Measurements from ENCODE around the gene CREG2.

DNA sequence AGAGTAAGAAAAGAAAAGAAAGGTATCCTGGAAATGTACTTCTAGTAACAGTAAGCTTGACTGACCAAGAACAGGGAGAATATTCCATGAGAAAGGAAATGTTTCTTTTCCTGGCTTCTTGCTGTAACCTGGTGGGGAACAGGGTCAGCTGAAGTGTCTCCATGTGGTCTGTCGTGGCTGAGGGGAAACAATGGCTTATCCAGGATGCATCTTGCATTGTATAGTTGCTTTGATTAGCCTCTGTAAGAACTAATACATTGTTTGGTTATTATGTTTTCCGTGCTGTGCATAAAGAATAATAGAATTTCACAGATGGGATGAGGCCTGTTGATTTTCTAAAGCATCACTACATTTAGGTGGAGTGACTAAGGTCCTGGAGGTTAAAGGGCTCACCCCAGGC, 4.9 kb downstream of the CREG2 start:
- TF ChIP-seq, protein P1, sequence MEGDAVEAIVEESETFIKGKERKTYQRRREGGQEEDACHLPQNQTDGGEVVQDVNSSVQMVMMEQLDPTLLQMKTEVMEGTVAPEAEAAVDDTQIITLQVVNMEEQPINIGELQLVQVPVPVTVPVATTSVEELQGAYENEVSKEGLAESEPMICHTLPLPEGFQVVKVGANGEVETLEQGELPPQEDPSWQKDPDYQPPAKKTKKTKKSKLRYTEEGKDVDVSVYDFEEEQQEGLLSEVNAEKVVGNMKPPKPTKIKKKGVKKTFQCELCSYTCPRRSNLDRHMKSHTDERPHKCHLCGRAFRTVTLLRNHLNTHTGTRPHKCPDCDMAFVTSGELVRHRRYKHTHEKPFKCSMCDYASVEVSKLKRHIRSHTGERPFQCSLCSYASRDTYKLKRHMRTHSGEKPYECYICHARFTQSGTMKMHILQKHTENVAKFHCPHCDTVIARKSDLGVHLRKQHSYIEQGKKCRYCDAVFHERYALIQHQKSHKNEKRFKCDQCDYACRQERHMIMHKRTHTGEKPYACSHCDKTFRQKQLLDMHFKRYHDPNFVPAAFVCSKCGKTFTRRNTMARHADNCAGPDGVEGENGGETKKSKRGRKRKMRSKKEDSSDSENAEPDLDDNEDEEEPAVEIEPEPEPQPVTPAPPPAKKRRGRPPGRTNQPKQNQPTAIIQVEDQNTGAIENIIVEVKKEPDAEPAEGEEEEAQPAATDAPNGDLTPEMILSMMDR (IDR thresholded peaks at IDR 0.05), result no peak
- TF ChIP-seq POLR2A (IDR thresholded peaks at IDR 0.05), result no peak
